Panc1 (cell line): ENCODE results near the gene CMTM4.

Source experiments
- CTCF ChIP-seq: fragments of 450-650 bp; IDR thresholded peaks from 2 replicates; pipeline ENCODE4 v1.5.1; 2017; ENCODE audit warnings: mild to moderate bottlenecking
- POLR2AphosphoS5 ChIP-seq: IDR thresholded peaks from 2 replicates; pipeline ENCODE4 v1.6.1; 2012; ENCODE audit warnings: mild to moderate bottlenecking, low read depth, low read length, moderate library complexity
- REST ChIP-seq, 2 experiments: IDR thresholded peaks; 2 replicates each; pipeline ENCODE4 v1.6.1; 2011 to 2012; ENCODE audit warnings: low read depth in 2 of 2, control low read depth in 1 of 2, low read length in 1 of 2, mild to moderate bottlenecking in 1 of 2, moderate library complexity in 1 of 2; ENCODE audit not compliant: insufficient read depth in 1 of 2
- SIN3A ChIP-seq: IDR thresholded peaks from 2 replicates; pipeline ENCODE4 v1.6.1; 2012; ENCODE audit warnings: low read depth, mild to moderate bottlenecking, low read length, moderate library complexity, borderline replicate concordance; ENCODE audit not compliant: insufficient read depth
- TCF7L2 ChIP-seq: IDR thresholded peaks from 2 replicates; pipeline ENCODE4 v1.6.1; 2011; ENCODE audit warnings: mild to moderate bottlenecking, low read depth, low read length, inconsistent platforms

- TF ChIP-seq CTCF (no peak), REST (IDR thresholded peaks at IDR 0.05; ENCODE audit: insufficient read depth in 1 of 2, low read depth in 2 of 2, low read length in 1 of 2) (no peak), POLR2AphosphoS5 (no peak), SIN3A (no peak), TCF7L2 (no peak)
Observed at GRCh38 chr16:66720766-66721165, 24.2 kb upstream of the CMTM4 start.
